HepG2 (cell line): Measurements from ENCODE around the gene CYP27B1. TPM values are rescaled to one million over a fixed set of nuclear protein-coding genes. Genes with fewer than 3 reads are reported as not detected.

Source experiments
- ADNP ChIP-seq: sonication (generic); formaldehyde crosslinking; IDR thresholded peaks from 2 replicates; pipeline ENCODE4 v1.4.0; 2020; ENCODE audit warnings: missing genetic modification reagents
- ARID4A ChIP-seq: sonication (generic); formaldehyde crosslinking; IDR thresholded peaks from 2 replicates; pipeline ENCODE4 v1.5.0; 2020; ENCODE audit warnings: mild to moderate bottlenecking, missing genetic modification reagents, borderline replicate concordance
- BORCS8-MEF2B ChIP-seq: sonication (generic); formaldehyde crosslinking; IDR thresholded peaks from 2 replicates; pipeline ENCODE4 v1.8.0; 2022; ENCODE audit warnings: mild to moderate bottlenecking, missing genetic modification reagents
- DR1 ChIP-seq: sonication (generic); formaldehyde crosslinking; IDR thresholded peaks from 2 replicates; pipeline ENCODE4 v1.8.0; 2021; ENCODE audit warnings: mild to moderate bottlenecking, missing genetic modification reagents, inconsistent platforms
- ETS1 ChIP-seq: sonication (generic); formaldehyde crosslinking; IDR thresholded peaks from 2 replicates; pipeline ENCODE4 v1.4.0; 2020; ENCODE audit warnings: missing genetic modification reagents
- FOXA1 ChIP-seq, 2 experiments: fragments of 450-650 bp in 1 of 2; sonication (generic) in 1 of 2; formaldehyde crosslinking in 1 of 2; IDR thresholded peaks; 2 replicates each; pipeline versions ENCODE4 v1.4.0 to v1.6.1; 2016 to 2020; ENCODE audit warnings: missing genetic modification reagents in 1 of 2
- KAT7 ChIP-seq: IDR thresholded peaks from 2 replicates; pipeline ENCODE4 v1.6.1; 2018; ENCODE audit warnings: borderline replicate concordance, missing compliant biosample characterization
- KDM4B ChIP-seq: sonication (generic); formaldehyde crosslinking; IDR thresholded peaks from 2 replicates; pipeline ENCODE4 v1.4.0; 2020; ENCODE audit warnings: missing genetic modification reagents
- KLF12 ChIP-seq: sonication (generic); formaldehyde crosslinking; IDR thresholded peaks from 2 replicates; pipeline ENCODE4 v1.4.0; 2020; ENCODE audit warnings: missing genetic modification reagents, borderline replicate concordance
- MLLT10 ChIP-seq: sonication (generic); formaldehyde crosslinking; IDR thresholded peaks from 2 replicates; pipeline ENCODE4 v1.4.0; 2020; ENCODE audit warnings: missing genetic modification reagents
- NFIC ChIP-seq: IDR thresholded peaks from 2 replicates; pipeline ENCODE4 v1.6.1; 2012; ENCODE audit warnings: mild to moderate bottlenecking, low read length, inconsistent platforms
- SOX13 ChIP-seq, 3 experiments: fragments of 450-650 bp in 1 of 3; sonication (generic) in 1 of 3; formaldehyde crosslinking in 1 of 3; IDR thresholded peaks in 2 of 3; conservative IDR thresholded peaks in 1 of 3; 2 replicates each; pipeline versions ENCODE4 v1.5.0 to v1.6.1; 2016 to 2020; ENCODE audit warnings: antibody characterized with exemption in 1 of 3, mild to moderate bottlenecking in 1 of 3, missing compliant biosample characterization in 1 of 3, missing genetic modification reagents in 1 of 3, moderate library complexity in 1 of 3
- ZNF207 ChIP-seq: fragments of 450-650 bp; IDR thresholded peaks from 2 replicates; pipeline ENCODE4 v1.6.1; 2016; ENCODE audit warnings: antibody characterized with exemption, borderline replicate concordance
- ZNF234 ChIP-seq: sonication (generic); formaldehyde crosslinking; conservative IDR thresholded peaks from 2 replicates; pipeline ENCODE4 v1.5.1; 2020; ENCODE audit warnings: mild to moderate bottlenecking, missing genetic modification reagents
- ZNF263 ChIP-seq: sonication (generic); formaldehyde crosslinking; IDR thresholded peaks from 2 replicates; pipeline ENCODE4 v1.4.0; 2020; ENCODE audit warnings: missing genetic modification reagents
- ZNF513 ChIP-seq: sonication (generic); formaldehyde crosslinking; conservative IDR thresholded peaks from 2 replicates; pipeline ENCODE4 v1.5.0; 2020; ENCODE audit warnings: missing genetic modification reagents
- ZNF784 ChIP-seq: sonication (generic); formaldehyde crosslinking; IDR thresholded peaks from 2 replicates; pipeline ENCODE4 v1.5.1; 2020; ENCODE audit warnings: missing genetic modification reagents, mild to moderate bottlenecking, borderline replicate concordance
- ZNF839 ChIP-seq: sonication (generic); formaldehyde crosslinking; IDR thresholded peaks from 2 replicates; pipeline ENCODE4 v1.4.0; 2020; ENCODE audit warnings: missing genetic modification reagents, mild to moderate bottlenecking, borderline replicate concordance
- ZNF883 ChIP-seq: sonication (generic); formaldehyde crosslinking; IDR thresholded peaks from 2 replicates; pipeline ENCODE4 v1.5.1; 2020; ENCODE audit warnings: mild to moderate bottlenecking, missing genetic modification reagents; ENCODE audit errors: not compliant biosample characterization
- polyA plus RNA-seq, 8 experiments: library from polyadenylated mRNA; depleted of rRNA in 3 of 8; stranded (reverse) in 7 of 8; unstranded in 1 of 8; fragments of >200 nt; fragmentation: Illumina TruSeq in 4 of 8; extraction: Trizol in 4 of 8; gene quantifications; 2 replicates each; pipeline versions ENCODE4 v1.2.1 to v1.2.3, GENCODE V29; 2011 to 2016; ENCODE audit warnings: low read depth in 4 of 8, missing spikeins in 1 of 8, mixed read lengths in 1 of 8; ENCODE audit not compliant: insufficient read depth in 1 of 8
- total RNA-seq, 5 experiments: library from RNA; depleted of rRNA; stranded (reverse); fragments of >200 nt; fragmentation: Illumina TruSeq; extraction: Trizol; gene quantifications; 2 replicates each; pipeline ENCODE4 v1.2.3, GENCODE V29; 2016; ENCODE audit warnings: low read depth in 1 of 5

The CYP27B1 gene
- total and polyA plus RNA-seq, 2 of the 13 experiments (the other 11 are each of a cell fraction or from before 2014, with no cell fraction given): 2.3 to 3.0 TPM

- TF ChIP-seq NFIC: no peak
- no peak for TF ChIP-seq DR1 (CRISPR knock-in tag)
- no peak for TF ChIP-seq ZNF784 (CRISPR knock-in tag)
- 0 out of 2 replicates have a peak, but pooled peaks have one; percentile 19 for TF ChIP-seq ETS1 (CRISPR knock-in tag)
- no peak for TF ChIP-seq KLF12 (CRISPR knock-in tag)
- TF ChIP-seq KDM4B (CRISPR knock-in tag): no peak
- no peak for TF ChIP-seq ZNF513
- 0 out of 2 replicates have a peak, but pooled peaks have one; percentile 36 for TF ChIP-seq ZNF839
- TF ChIP-seq ZNF234 (CRISPR knock-in tag): no peak
- TF ChIP-seq ZNF883: no peak
- TF ChIP-seq ARID4A (CRISPR knock-in tag): peak; percentile 40; the same call in 1 of the 2 replicates
- TF ChIP-seq MLLT10 (CRISPR knock-in tag): no peak
- no peak for TF ChIP-seq SOX13 (IDR thresholded peaks at IDR 0.05)
- no peak for TF ChIP-seq SOX13 (CRISPR knock-in tag; conservative IDR thresholded peaks at IDR 0.05 in 1 of 2, IDR thresholded peaks at IDR 0.05 in 1 of 2)
- TF ChIP-seq ZNF207: no peak
- no peak for TF ChIP-seq KAT7
- no peak for TF ChIP-seq ADNP (CRISPR knock-in tag)
- TF ChIP-seq FOXA1 (IDR thresholded peaks at IDR 0.05): no peak
- no peak for TF ChIP-seq FOXA1 (CRISPR knock-in tag; IDR thresholded peaks at IDR 0.05)
- no peak for TF ChIP-seq BORCS8-MEF2B (CRISPR knock-in tag)
- no peak; the same call in 1 of the 2 replicates for TF ChIP-seq ZNF263
These were observed 1.7 kb downstream of the CYP27B1 start (continued) for GRCh38 chr12:57765003-57765697.
